Activated naive CD8-positive, alpha-beta T cell (primary cell): Measurements from ENCODE around the gene SPARCL1.
"Not testable (repeated sequence)": the region's sequence is repeated elsewhere in the genome, so short reads cannot be mapped to it uniquely, and the experiment has no call there.

Source experiments
- H3K27ac Mint-ChIP-seq: one replicate; pipeline ENCODE4 v1.8.0; 2021; ENCODE audit warnings: mixed read lengths
- H3K27me3 Mint-ChIP-seq: one replicate; pipeline ENCODE4 v1.8.0; 2021; ENCODE audit warnings: mixed read lengths
- H3K36me3 Mint-ChIP-seq: one replicate; pipeline ENCODE4 v1.8.0; 2021; ENCODE audit warnings: mixed read lengths
- H3K4me1 Mint-ChIP-seq: one replicate; pipeline ENCODE4 v1.8.0; 2021; ENCODE audit warnings: low read depth, mixed read lengths
- H3K4me3 Mint-ChIP-seq: one replicate; pipeline ENCODE4 v1.8.0; 2021; ENCODE audit warnings: mild to moderate bottlenecking, mixed read lengths
- H3K9me3 Mint-ChIP-seq: one replicate; pipeline ENCODE4 v1.8.0; 2021; ENCODE audit warnings: low read depth, mixed read lengths

Gene SPARCL1

GRCh38 chr4:87498446-87498900, 30.7 kb downstream of the SPARCL1 start:
- no peak overlapping the region for H3K4me3 Mint-ChIP-seq
- peaks cover 3% of the 10 kb centered on the region for H3K4me1 Mint-ChIP-seq
- H3K36me3 Mint-ChIP-seq: no peaks in the 10 kb centered on the region
- H3K9me3 Mint-ChIP-seq: no peaks in the 10 kb centered on the region
- no peak overlapping the region for H3K27ac Mint-ChIP-seq
- peaks cover 2% of the 10 kb centered on the region for H3K27me3 Mint-ChIP-seq

DNA sequence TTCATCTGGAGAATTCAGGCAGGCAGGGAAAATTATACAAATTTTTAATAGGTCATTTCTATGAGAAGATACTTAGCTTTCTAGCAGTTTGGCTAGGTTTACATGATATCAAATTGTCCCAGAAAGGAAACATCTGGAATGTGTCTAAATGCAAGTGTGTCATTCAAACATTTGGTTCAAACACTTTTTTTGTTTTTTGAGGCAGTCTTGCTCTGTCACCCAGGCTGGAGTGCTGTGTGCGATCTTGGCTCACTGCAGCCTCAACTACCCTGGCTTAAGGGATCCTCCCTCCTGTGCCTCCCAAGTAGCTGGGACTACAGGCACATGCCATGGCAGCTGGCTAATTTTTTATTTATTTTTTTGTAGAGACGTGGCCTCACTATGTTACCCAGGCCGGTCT, 31.6 kb downstream of the SPARCL1 start:
- peaks cover 3% of the 10 kb centered on the region for H3K4me1 Mint-ChIP-seq
- no peak overlapping the region for H3K27ac Mint-ChIP-seq
- no peaks in the 10 kb centered on the region for H3K9me3 Mint-ChIP-seq
- H3K36me3 Mint-ChIP-seq: no peaks in the 10 kb centered on the region
- H3K27me3 Mint-ChIP-seq: no peaks in the 10 kb centered on the region
- H3K4me3 Mint-ChIP-seq: no peak overlapping the region

DNA sequence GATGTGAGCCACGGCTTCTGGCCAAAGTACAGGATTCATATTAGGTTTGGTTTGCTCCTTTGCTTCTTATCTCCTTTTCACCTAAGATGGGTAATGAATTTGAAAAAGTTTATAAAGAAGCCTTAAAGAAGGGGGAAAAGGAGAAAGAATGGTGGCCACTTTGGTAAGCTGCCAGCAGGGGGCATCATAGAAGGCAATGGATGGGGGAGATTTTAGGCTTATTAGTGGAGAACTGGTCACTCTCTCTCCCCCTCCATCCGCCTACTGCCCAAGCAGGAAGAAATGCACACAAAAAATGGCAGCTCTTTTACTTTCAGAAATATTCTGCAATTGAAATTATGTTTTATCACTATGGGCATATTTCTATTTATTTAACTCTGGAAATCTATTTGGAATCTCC, 32.0 kb downstream of the SPARCL1 start:
- Mint-ChIP-seq H3K4me3 (no peak overlapping the region), H3K9me3 (no peaks in the 10 kb centered on the region), H3K36me3 (no peaks in the 10 kb centered on the region), H3K4me1 (peaks cover 3% of the 10 kb centered on the region), H3K27me3 (no peaks in the 10 kb centered on the region), H3K27ac (no peak overlapping the region)

- no peaks in the 10 kb centered on the region for H3K27me3 Mint-ChIP-seq
- H3K36me3 Mint-ChIP-seq: peaks cover 2% of the 10 kb centered on the region
- H3K9me3 Mint-ChIP-seq: no peaks in the 10 kb centered on the region
- H3K4me1 Mint-ChIP-seq: no peaks in the 10 kb centered on the region
- H3K4me3 Mint-ChIP-seq: no peak overlapping the region
- H3K27ac Mint-ChIP-seq: no peak overlapping the region
These were observed 36.1 kb downstream of the SPARCL1 start for GRCh38 chr4:87493115-87493514.

DNA sequence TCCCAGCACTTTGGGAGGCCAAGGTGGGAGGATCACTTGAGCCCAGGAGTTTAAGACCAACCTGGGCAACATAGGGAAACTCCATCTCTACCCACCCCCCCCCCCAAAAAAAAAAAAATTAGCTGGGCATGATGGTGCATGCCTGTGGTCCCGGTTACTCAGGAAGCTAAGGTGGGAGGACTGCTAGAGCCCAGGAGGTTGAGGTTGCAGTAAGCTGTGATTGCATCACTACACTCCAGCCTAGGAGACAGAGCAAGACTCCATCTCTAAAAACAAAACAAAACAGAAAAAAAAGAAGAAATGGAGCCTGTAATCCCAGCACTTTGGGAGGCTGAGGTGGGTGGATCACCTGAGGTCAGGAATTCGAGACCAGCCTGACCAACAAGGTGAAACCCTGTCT, 37.3 kb downstream of the SPARCL1 start:
- not testable (repeated sequence) for H3K9me3 Mint-ChIP-seq, H3K4me1 Mint-ChIP-seq, H3K27ac Mint-ChIP-seq, H3K27me3 Mint-ChIP-seq, H3K4me3 Mint-ChIP-seq, H3K36me3 Mint-ChIP-seq

DNA sequence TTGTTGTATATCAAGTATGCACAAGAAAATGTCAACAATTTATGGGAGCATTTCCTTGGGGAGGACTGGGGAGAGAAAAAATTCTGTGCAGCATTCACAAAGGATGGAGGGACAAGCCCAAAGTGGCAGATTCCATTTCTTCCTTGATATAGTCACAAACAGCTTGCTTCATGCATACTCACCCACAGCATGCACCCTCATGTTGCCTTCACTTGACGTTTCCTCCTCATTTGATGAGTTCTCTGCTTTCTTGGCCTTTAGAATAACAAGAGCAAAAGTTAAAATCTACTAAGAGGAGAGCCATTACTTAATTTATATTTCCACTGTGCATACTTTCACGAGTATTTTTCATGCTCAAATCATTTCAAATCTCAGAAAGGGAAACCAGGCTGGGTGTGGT, 37.7 kb downstream of the SPARCL1 start:
- H3K9me3 Mint-ChIP-seq: no peaks in the 10 kb centered on the region
- no peak overlapping the region for H3K27ac Mint-ChIP-seq
- H3K4me3 Mint-ChIP-seq: no peak overlapping the region
- H3K4me1 Mint-ChIP-seq: no peaks in the 10 kb centered on the region
- no peaks in the 10 kb centered on the region for H3K27me3 Mint-ChIP-seq
- H3K36me3 Mint-ChIP-seq: peaks cover 8% of the 10 kb centered on the region

DNA sequence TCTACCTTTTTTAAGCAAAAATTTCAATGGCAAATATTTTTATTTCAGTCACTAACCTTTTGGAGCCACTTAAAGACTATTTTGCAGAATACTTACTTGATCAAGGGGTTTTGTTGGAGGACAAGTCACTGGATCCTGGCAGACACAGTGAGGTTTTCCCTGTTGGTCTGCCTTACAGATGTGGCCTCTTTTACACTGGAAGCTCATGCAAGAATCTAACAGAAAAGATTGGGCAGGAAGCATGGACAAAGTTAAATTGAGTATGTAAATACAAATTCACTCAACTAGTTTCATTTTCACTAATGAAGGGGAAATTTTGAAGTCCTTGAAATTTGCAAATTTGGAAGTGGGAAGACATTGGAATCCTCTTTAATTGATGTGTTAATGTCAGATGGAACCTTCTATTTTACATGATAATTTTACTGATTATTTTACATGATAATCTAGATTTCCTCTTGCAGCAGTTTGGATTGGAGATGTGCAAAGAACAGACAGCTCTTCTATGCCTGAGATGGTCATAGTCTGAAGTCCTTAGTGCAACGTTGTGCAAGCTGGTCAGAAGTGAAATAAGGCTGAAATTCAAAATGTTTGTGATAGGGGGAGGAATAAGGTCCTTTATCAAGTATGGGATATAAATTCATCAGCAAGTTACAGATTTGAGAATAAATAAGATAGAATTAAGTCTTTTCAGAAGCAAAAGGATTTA, 38.4 kb downstream of the SPARCL1 start:
- Mint-ChIP-seq H3K4me1 (no peaks in the 10 kb centered on the region), H3K27ac (no peak overlapping the region), H3K9me3 (no peaks in the 10 kb centered on the region), H3K27me3 (no peaks in the 10 kb centered on the region), H3K4me3 (no peak overlapping the region), H3K36me3 (peaks cover 8% of the 10 kb centered on the region)

- Mint-ChIP-seq H3K4me3 (no peak overlapping the region), H3K27ac (no peak overlapping the region), H3K4me1 (no peaks in the 10 kb centered on the region), H3K36me3 (peaks cover 8% of the 10 kb centered on the region), H3K27me3 (no peaks in the 10 kb centered on the region), H3K9me3 (no peaks in the 10 kb centered on the region)
These were observed 39.5 kb downstream of the SPARCL1 start for GRCh38 chr4:87489678-87490077.

DNA sequence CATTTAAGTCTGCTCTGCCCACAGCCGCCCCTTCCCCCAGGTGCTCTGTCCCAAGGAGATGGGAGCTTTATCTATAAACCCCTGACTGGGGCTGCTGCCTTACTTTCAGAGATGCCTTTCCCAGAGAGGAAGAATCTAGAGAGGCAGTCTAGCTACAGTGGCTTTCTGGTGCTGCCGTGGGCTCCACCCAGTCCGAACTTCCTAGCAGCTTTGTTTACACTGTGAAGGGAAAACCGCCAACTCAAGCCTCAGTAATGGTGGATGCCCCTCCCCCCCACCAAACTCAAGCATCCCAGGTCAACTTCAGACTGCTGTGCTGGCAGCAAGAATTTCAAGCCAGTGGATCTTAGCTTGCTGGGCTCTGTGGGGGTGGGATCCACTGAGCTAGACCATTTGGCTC, 40.5 kb downstream of the SPARCL1 start:
- H3K36me3 Mint-ChIP-seq, H3K4me3 Mint-ChIP-seq, H3K9me3 Mint-ChIP-seq, H3K27me3 Mint-ChIP-seq, H3K27ac Mint-ChIP-seq, H3K4me1 Mint-ChIP-seq: not testable (repeated sequence)

- not testable (repeated sequence) for H3K27ac Mint-ChIP-seq, H3K36me3 Mint-ChIP-seq, H3K4me3 Mint-ChIP-seq, H3K27me3 Mint-ChIP-seq, H3K4me1 Mint-ChIP-seq, H3K9me3 Mint-ChIP-seq
These were observed 45.9 kb downstream of the SPARCL1 start for GRCh38 chr4:87483247-87483646.

DNA sequence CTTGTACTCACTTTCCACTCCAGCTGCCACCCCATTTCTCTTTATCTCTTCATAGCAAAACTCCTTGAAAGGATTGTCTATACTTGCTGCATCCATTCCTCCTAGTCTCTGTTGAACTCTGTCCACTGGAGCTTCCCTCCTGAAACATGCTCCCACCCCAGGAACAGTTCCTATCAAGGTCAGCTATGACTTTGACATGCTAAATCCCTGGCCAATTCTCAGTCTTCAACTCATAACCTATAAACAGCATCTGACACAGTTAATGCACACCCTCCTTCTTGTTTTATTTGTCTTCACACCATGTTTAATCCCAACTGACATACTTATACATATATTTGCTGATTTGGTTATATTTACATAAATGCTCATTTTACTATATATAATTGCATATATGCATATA, 47.8 kb downstream of the SPARCL1 start:
- Mint-ChIP-seq H3K4me1 (no peaks in the 10 kb centered on the region), H3K9me3 (no peaks in the 10 kb centered on the region), H3K36me3 (peaks cover 2% of the 10 kb centered on the region), H3K27me3 (no peaks in the 10 kb centered on the region), H3K4me3 (no peak overlapping the region), H3K27ac (no peak overlapping the region)

DNA sequence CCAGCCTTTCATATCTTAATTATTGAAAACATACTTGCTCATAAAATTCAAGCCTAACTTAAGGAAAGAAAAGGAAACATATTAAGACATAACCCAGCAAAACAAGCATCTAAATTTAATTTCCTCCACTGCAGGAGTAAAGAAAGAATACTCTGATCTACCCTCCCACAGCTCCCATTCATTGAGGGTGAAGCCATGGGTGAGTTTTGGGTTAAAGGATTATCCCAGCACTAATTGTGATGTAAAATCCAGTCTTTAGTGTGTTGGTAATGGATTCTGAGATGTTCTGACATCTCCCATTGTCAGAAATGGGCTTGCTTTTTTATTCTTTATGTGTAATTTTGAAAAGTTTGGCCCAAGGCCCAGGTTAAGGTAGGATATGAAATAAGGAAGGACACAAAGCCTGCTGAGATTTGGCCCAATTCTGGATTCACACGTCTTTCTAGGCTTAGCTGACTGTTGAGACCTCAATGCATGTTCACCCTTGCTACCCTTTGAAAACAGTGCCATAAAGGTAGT, 50.4 kb downstream of the SPARCL1 start:
- no peaks in the 10 kb centered on the region for H3K9me3 Mint-ChIP-seq
- H3K27me3 Mint-ChIP-seq: no peaks in the 10 kb centered on the region
- peaks cover 2% of the 10 kb centered on the region for H3K36me3 Mint-ChIP-seq
- no peaks in the 10 kb centered on the region for H3K4me1 Mint-ChIP-seq
- no peak overlapping the region for H3K27ac Mint-ChIP-seq
- H3K4me3 Mint-ChIP-seq: no peak overlapping the region

GRCh38 chr4:87476934-87477333, 52.2 kb downstream of the SPARCL1 start:
- Mint-ChIP-seq H3K9me3 (no peaks in the 10 kb centered on the region), H3K36me3 (no peaks in the 10 kb centered on the region), H3K4me3 (no peak overlapping the region), H3K27me3 (no peaks in the 10 kb centered on the region), H3K27ac (no peak overlapping the region), H3K4me1 (no peaks in the 10 kb centered on the region)

DNA sequence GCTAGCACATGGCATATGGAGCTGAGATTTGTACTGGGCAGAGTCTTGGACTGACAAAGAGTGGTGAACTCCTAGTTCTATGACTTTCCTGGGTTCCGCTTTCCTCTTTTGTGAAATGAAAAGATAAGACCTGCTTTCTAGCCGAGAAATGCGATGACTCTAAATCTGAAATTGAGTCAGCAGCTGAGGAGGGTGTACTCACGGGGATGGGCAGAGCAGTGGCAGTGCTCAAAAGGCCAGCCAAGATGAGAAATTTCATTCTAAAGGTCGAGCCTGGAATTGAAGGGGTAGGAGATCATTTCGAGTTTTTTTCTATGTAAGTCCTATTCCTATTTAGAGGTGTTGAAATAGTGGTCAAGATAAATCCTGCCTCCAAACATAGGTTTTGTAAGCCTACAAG, 59.8 kb downstream of the SPARCL1 start:
- no peaks in the 10 kb centered on the region for H3K4me1 Mint-ChIP-seq
- H3K27ac Mint-ChIP-seq: no peak overlapping the region
- H3K4me3 Mint-ChIP-seq: no peak overlapping the region
- H3K36me3 Mint-ChIP-seq: no peaks in the 10 kb centered on the region
- no peaks in the 10 kb centered on the region for H3K9me3 Mint-ChIP-seq
- H3K27me3 Mint-ChIP-seq: no peaks in the 10 kb centered on the region

- no peaks in the 10 kb centered on the region for H3K36me3 Mint-ChIP-seq
- H3K27me3 Mint-ChIP-seq: no peaks in the 10 kb centered on the region
- H3K9me3 Mint-ChIP-seq: no peaks in the 10 kb centered on the region
- H3K4me1 Mint-ChIP-seq: no peaks in the 10 kb centered on the region
- no peak overlapping the region for H3K4me3 Mint-ChIP-seq
- H3K27ac Mint-ChIP-seq: no peak overlapping the region
These were observed 63.3 kb downstream of the SPARCL1 start for GRCh38 chr4:87465739-87466366.

DNA sequence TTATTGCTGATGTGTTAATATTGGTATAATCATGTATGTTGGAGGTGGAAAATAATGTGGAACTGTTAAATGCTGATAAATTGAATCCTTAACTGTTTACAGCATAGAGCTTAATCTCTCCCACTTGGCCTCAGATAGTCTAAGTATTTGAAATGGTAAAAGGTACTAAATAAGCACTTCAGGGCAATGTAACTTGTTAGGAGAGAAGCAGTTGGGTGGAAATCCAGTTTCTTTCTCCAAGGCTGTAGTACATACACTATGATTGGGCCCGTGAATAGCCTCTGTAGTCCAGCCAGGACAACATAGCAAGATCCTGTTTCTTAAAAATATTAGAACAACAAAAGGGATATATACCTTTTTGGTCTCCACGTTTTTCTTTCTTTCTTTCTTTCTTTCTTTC, 67.1 kb downstream of the SPARCL1 start:
- Mint-ChIP-seq H3K36me3 (peaks cover 15% of the 10 kb centered on the region), H3K4me1 (no peaks in the 10 kb centered on the region), H3K4me3 (no peak overlapping the region), H3K27me3 (no peaks in the 10 kb centered on the region), H3K9me3 (no peaks in the 10 kb centered on the region), H3K27ac (no peak overlapping the region)
